Tibial artery (tissue), 4 donors: ENCODE results near the gene NFIX.

Source experiments
- DNase-seq, 2 donors: peaks; one replicate each; pipeline ENCODE4 v3.0.0-alpha.2; 2019
- H3K27ac ChIP-seq, 2 donors: fragments of 200-600 bp; sonication (generic) in 1 of 2; 1 replicate in 1 of 2; 2 replicates in 1 of 2; pipeline ENCODE4 v1.5.1; 2018 to 2019; ENCODE audit warnings: mild to moderate bottlenecking in 1 of 2
- H3K27me3 ChIP-seq, 2 donors: fragments of 200-600 bp; sonication (generic) in 1 of 2; one replicate each; pipeline versions ENCODE4 v1.5.1 to v1.6.0; 2016 to 2019
- H3K36me3 ChIP-seq, 3 donors: fragments of 200-600 bp; sonication (generic) in 2 of 3; one replicate each; pipeline ENCODE4 v1.5.1; 2016 to 2019; ENCODE audit warnings: mild to moderate bottlenecking in 2 of 3
- H3K4me1 ChIP-seq, 4 donors: fragments of 200-600 bp; sonication (generic) in 2 of 4; 1 replicate in 3 of 4; 2 replicates in 1 of 4; pipeline ENCODE4 v1.5.1; 2016 to 2019
- H3K4me3 ChIP-seq, 2 donors: fragments of 200-600 bp; sonication (generic) in 1 of 2; 1 replicate in 1 of 2; 2 replicates in 1 of 2; pipeline ENCODE4 v1.5.1; 2018 to 2019; ENCODE audit warnings: mild to moderate bottlenecking in 2 of 2
- H3K9me3 ChIP-seq, 3 donors: fragments of 200-600 bp; sonication (generic) in 1 of 3; one replicate each; pipeline ENCODE4 v1.5.1; 2016 to 2019
- CTCF ChIP-seq, 2 experiments: fragments of 200-600 bp in 1 of 2; fragments of 450-650 bp in 1 of 2; IDR thresholded peaks; one replicate each; pipeline ENCODE4 v1.5.1; 2017 to 2019; ENCODE audit warnings: antibody characterized with exemption in 2 of 2, mild to moderate bottlenecking in 1 of 2, moderate library complexity in 1 of 2
- intact Hi-C: fragments of 100-400 bp; cut with DNase I; formaldehyde crosslinking; loops from one replicate; pipeline ENCODE4 v1.15.0; 2023; ENCODE audit warnings: low total_unique reads

The NFIX gene

GRCh38 chr19:13053238-13053637 lies 58.0 kb downstream of the NFIX start:
- TF ChIP-seq CTCF (IDR thresholded peaks at IDR 0.05): no peak
- no peaks in the 10 kb centered on the region for H3K27me3 ChIP-seq
- no peaks in the 10 kb centered on the region for H3K9me3 ChIP-seq
- no peak for DNase-seq
- no peak overlapping the region for H3K4me3 ChIP-seq
- peak overlapping the region; percentile 92 to 99 for H3K27ac ChIP-seq
- H3K4me1 ChIP-seq: peaks cover 0 to 99% (median 89%) of the 10 kb centered on the region in 4 donors
- no peaks in the 10 kb centered on the region for H3K36me3 ChIP-seq
- intact Hi-C loops: no loop called here

GRCh38 chr19:13053761-13054625 lies 58.7 kb downstream of the NFIX start:
- Histone ChIP-seq H3K4me1 (peaks cover 0 to 99% (median 97%) of the 10 kb centered on the region in 4 donors), H3K27me3 (no peaks in the 10 kb centered on the region), H3K9me3 (no peaks in the 10 kb centered on the region), H3K36me3 (no peaks in the 10 kb centered on the region), H3K27ac (peak overlapping the region; percentile 92 to 99), H3K4me3 (peak overlapping the region in 1 of 2 donors; percentile 2)
- intact Hi-C loops: no loop called here
- no peak for TF ChIP-seq CTCF (IDR thresholded peaks at IDR 0.05)
- DNase-seq: peak; percentile 78 to 89

DNA sequence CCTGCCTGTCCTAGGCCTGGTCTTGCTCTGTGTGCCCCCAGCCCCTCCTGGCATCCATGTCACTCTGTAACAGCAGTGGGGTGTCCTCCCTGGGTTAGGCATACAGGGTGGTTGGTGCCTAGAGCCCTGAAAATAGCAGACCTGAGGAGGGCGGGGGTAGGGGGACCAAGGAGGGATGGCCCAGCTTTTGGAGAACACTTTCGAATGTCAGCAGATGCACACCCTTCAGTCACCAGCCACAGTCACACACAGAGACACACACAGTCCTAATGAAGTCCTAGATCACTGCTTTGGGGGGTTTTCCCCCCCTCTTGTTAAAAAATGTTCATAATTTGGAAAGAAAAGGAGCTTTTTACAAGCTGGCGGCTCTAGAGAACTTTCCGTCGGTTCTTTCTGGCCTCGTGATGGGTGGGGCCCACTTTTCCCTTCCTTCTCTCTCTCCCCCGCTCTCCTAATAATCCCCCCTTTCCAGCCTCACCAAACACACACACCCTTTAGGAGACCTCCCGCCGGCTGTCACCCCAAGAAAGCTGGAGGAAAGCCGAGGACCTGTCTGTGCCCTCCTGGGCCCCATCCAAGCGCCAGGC lies 59.4 kb downstream of the NFIX start:
- intact Hi-C loops: loop anchor here (5.0 kb wide), 1 partner anchor 32 kb away; no protein-coding TSS in a partner anchor

DNA sequence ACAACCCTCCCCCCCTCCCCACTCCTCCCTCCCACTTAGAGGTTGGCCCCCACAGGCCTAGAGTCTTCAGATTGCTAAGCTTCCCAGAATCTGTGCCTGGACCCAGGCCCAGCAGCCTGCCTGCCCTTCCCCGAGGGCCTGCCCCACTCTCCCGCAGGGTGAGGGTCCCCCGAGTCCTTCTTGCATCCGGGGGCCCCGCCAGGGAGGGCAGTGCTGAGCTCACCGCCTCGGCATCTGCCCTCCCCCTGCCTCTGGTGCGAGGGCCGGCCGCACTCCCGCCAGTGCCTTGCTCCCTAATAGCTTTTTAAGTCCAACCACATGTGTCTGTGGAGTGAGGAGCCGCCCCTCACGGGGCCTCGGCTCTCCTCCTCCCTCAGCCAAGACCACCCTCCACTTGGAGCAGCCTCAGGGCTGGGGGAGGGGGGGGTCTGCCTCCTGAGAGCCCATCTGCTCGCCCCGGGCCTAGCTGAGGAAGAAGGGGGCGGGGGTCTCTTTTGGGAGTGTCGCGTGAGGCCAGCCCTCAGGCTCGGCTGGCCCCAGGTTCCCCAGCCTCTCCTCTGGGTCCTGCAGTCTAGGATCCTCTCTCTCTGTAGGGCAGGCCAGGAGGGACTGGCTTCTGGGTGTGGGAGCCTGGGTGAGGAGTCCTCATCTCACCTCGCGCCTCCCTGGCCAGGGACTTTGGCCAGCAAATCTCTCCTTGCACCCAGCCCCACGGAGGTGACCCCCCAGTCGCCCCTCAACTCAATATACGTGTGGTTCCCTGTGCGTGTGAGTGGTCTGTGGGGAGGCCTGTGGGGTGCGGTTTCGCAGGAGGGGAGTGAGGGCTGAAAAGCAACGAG lies 60.2 kb downstream of the NFIX start:
- H3K4me3 ChIP-seq: peak overlapping the region; percentile 24 to 35
- no peaks in the 10 kb centered on the region for H3K36me3 ChIP-seq
- no peaks in the 10 kb centered on the region for H3K27me3 ChIP-seq
- peak overlapping the region; percentile 92 to 99 for H3K27ac ChIP-seq
- H3K9me3 ChIP-seq: no peaks in the 10 kb centered on the region
- intact Hi-C loops: loop anchor here (5.0 kb wide), 1 partner anchor 33 kb away; no protein-coding TSS in a partner anchor
- TF ChIP-seq CTCF (IDR thresholded peaks at IDR 0.05): peak in 1 of 2 experiments; percentile 6
- peak; percentile 86 to 95 for DNase-seq
- peaks cover 0 to 100% (median 99%) of the 10 kb centered on the region in 4 donors for H3K4me1 ChIP-seq

More for the DNA sequence above, 59.4 kb downstream of the NFIX start:
- no peak for TF ChIP-seq CTCF (IDR thresholded peaks at IDR 0.05)
- H3K27me3 ChIP-seq: no peaks in the 10 kb centered on the region
- no peaks in the 10 kb centered on the region for H3K36me3 ChIP-seq
- DNase-seq: no peak
- H3K4me3 ChIP-seq: peak overlapping the region; percentile 24 to 35
- H3K27ac ChIP-seq: peak overlapping the region; percentile 92 to 99
- no peaks in the 10 kb centered on the region for H3K9me3 ChIP-seq
- H3K4me1 ChIP-seq: peaks cover 0 to 100% (median 99%) of the 10 kb centered on the region in 4 donors

GRCh38 chr19:13056052-13056660 lies 60.9 kb downstream of the NFIX start:
- DNase-seq: peak; percentile 75 to 90
- Histone ChIP-seq H3K9me3 (no peaks in the 10 kb centered on the region), H3K4me3 (peak overlapping the region; percentile 24 to 35), H3K27ac (peak overlapping the region; percentile 92 to 99), H3K4me1 (peaks cover 0 to 100% (median 99%) of the 10 kb centered on the region in 4 donors), H3K27me3 (no peaks in the 10 kb centered on the region), H3K36me3 (no peaks in the 10 kb centered on the region)
- intact Hi-C loops: loop anchor here (5.0 kb wide), 1 partner anchor 34 kb away; no protein-coding TSS in a partner anchor
- TF ChIP-seq CTCF (IDR thresholded peaks at IDR 0.05): no peak
